ENCODE results near the gene DIO3. TPM values are rescaled to one million over a fixed set of nuclear protein-coding genes. Genes with fewer than 3 reads are reported as not detected.

Gene DIO3
- total RNA-seq, 1 donor from 2014 or later: 35.6 TPM

DNA sequence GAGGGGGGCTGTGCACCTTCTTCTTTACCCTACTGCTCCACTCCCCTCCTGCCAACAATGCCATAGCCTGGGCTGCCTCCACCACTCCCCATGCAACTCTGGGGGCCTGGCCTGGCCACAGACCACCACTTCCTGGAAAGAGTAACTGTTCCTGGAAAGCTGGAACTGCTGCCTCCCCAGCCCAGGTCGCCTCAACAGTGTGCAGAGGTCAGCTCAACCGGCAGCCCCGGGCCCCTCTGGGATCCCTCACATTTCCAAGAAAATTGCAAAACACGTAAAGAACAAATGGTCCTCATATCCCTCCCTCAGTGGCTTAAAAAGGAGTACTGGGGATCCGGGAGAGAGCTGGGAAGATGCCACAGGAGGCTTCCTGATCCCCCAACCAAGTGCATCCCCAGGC, 22.4 kb upstream of the DIO3 start:
- Mint-ChIP-seq H3K4me3 (no peak overlapping the region), H3K27ac (no peak overlapping the region), H3K36me3 (no peaks in the 10 kb centered on the region), H3K27me3 (ENCODE audit: low read depth) (no peaks in the 10 kb centered on the region), H3K9me3 (peaks cover 4% of the 10 kb centered on the region), H3K4me1 (no peaks in the 10 kb centered on the region)
- TF ChIP-seq, protein P1, sequence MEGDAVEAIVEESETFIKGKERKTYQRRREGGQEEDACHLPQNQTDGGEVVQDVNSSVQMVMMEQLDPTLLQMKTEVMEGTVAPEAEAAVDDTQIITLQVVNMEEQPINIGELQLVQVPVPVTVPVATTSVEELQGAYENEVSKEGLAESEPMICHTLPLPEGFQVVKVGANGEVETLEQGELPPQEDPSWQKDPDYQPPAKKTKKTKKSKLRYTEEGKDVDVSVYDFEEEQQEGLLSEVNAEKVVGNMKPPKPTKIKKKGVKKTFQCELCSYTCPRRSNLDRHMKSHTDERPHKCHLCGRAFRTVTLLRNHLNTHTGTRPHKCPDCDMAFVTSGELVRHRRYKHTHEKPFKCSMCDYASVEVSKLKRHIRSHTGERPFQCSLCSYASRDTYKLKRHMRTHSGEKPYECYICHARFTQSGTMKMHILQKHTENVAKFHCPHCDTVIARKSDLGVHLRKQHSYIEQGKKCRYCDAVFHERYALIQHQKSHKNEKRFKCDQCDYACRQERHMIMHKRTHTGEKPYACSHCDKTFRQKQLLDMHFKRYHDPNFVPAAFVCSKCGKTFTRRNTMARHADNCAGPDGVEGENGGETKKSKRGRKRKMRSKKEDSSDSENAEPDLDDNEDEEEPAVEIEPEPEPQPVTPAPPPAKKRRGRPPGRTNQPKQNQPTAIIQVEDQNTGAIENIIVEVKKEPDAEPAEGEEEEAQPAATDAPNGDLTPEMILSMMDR (IDR thresholded peaks at IDR 0.05; ENCODE audit: unreplicated experiment): no peak
- no peak for DNase-seq (ENCODE audit: low spot score in 2 of 2, unreplicated experiment in 2 of 2)

- no peak overlapping the region for H3K27ac Mint-ChIP-seq
- H3K4me3 Mint-ChIP-seq: no peak overlapping the region
- H3K36me3 Mint-ChIP-seq: no peaks in the 10 kb centered on the region
- no peak for DNase-seq (ENCODE audit: low spot score in 2 of 2, unreplicated experiment in 2 of 2)
- TF ChIP-seq, protein P1 (IDR thresholded peaks at IDR 0.05; ENCODE audit: unreplicated experiment): no peak
- H3K27me3 Mint-ChIP-seq (ENCODE audit: low read depth): peaks cover 1% of the 10 kb centered on the region
- H3K9me3 Mint-ChIP-seq: peaks cover 13% of the 10 kb centered on the region
- no peaks in the 10 kb centered on the region for H3K4me1 Mint-ChIP-seq
These were observed 21.4 kb upstream of the DIO3 start for GRCh38 chr14:101539880-101540279.

- H3K9me3 Mint-ChIP-seq: peaks cover 13% of the 10 kb centered on the region
- H3K27me3 Mint-ChIP-seq (ENCODE audit: low read depth): peaks cover 1% of the 10 kb centered on the region
- no peak overlapping the region for H3K4me3 Mint-ChIP-seq
- TF ChIP-seq, protein P1 (IDR thresholded peaks at IDR 0.05; ENCODE audit: unreplicated experiment): no peak
- DNase-seq (ENCODE audit: low spot score in 2 of 2, unreplicated experiment in 2 of 2): no peak
- no peaks in the 10 kb centered on the region for H3K4me1 Mint-ChIP-seq
- no peak overlapping the region for H3K27ac Mint-ChIP-seq
- H3K36me3 Mint-ChIP-seq: no peaks in the 10 kb centered on the region
These were observed 20.5 kb upstream of the DIO3 start for GRCh38 chr14:101540481-101541462.

DNA sequence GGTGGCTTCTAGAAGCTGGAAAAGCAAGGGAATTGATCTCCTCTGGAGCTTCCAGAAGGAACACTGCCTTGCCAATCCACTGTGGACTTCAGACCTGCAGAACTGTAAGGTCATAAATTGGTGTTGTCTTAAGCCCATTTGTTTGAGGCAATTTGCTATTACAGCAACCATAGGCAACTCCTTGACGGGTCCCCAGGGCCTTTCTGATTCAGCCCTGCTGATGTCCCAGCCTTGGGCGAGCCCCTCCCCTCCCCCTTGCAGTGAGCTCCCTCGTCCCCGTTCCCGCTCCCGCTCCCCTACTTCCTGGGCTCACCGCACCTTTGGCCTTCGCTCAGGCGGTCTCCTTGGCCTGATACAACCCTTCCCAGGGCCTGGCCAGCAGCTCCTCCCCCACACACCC, 18.9 kb upstream of the DIO3 start:
- Mint-ChIP-seq H3K27ac (no peak overlapping the region), H3K36me3 (no peaks in the 10 kb centered on the region), H3K27me3 (ENCODE audit: low read depth) (peaks cover 5% of the 10 kb centered on the region)

GRCh38 chr14:101543814-101544213, 17.5 kb upstream of the DIO3 start:
- H3K36me3 Mint-ChIP-seq: no peaks in the 10 kb centered on the region
- no peak overlapping the region for H3K27ac Mint-ChIP-seq
- H3K27me3 Mint-ChIP-seq (ENCODE audit: low read depth): peaks cover 5% of the 10 kb centered on the region
- TF ChIP-seq, protein P1 (IDR thresholded peaks at IDR 0.05; ENCODE audit: unreplicated experiment): no peak
- no peaks in the 10 kb centered on the region for H3K4me1 Mint-ChIP-seq
- H3K4me3 Mint-ChIP-seq: no peak overlapping the region
- DNase-seq (ENCODE audit: low spot score in 2 of 2, unreplicated experiment in 2 of 2): no peak
- peaks cover 13% of the 10 kb centered on the region for H3K9me3 Mint-ChIP-seq

More for the DNA sequence above, 18.9 kb upstream of the DIO3 start:
- no peak for DNase-seq (ENCODE audit: low spot score in 2 of 2, unreplicated experiment in 2 of 2)
- TF ChIP-seq, protein P1 (IDR thresholded peaks at IDR 0.05; ENCODE audit: unreplicated experiment): no peak
- Mint-ChIP-seq H3K9me3 (peaks cover 13% of the 10 kb centered on the region), H3K4me3 (no peak overlapping the region), H3K4me1 (no peaks in the 10 kb centered on the region)

Measured in mesothelial cell of epicardium (in vitro differentiated cells).